Renal cortex interstitium (tissue), 11 donors: ENCODE measurements around the gene ZC3H12C. TPM values are rescaled to one million over a fixed set of nuclear protein-coding genes. Genes with fewer than 3 reads are reported as not detected.
A peak's percentile ranks its signal among the peaks of the same experiment; 100 is the strongest.

Experiments
- DNase-seq, 11 donors: peaks; one replicate each; pipeline ENCODE4 v3.0.0-alpha.2; 2013; ENCODE audit warnings: low read depth in 9 of 11, low spot score in 4 of 11; ENCODE audit errors: extremely low read depth in 1 of 11
- polyA plus RNA-seq, 3 donors: library from polyadenylated mRNA; unstranded; fragments of 120-200 nt; gene quantifications; one replicate each; pipeline ENCODE4 v1.2.1, GENCODE V29; 2013; ENCODE audit not compliant: insufficient read length in 3 of 3

The ZC3H12C gene
- polyA plus RNA-seq, 3 donors: 7.3 to 10.8 (median 8.1) TPM

DNA sequence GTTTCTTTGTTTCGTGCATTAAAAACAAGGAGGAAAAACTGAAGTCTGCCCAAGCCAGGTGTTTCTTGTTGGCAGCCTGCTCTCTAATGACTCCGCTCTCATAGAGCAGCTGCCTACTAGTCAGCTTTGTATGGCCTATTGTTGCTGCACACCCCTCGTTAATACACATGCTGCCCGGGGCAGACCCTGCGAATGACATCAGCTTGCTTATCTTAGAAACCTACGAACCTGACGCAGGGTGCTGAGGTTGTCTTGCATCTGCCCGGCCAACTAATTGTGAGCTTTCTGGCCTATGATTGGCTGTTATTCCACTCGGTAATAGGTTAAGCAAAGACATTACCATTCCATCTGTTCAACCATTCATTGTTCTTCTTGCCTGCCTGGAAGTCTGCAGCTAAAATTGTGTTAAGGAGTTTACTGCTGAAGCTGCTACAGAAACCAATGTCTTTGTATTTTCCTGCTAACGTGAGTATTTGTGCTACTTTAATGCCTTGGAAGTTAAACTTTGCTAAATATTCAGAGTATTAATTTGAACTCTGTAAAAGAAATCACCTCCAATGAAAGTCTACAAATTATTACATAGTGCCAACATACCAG lies 37.5 kb downstream of the ZC3H12C start:
- DNase-seq: peak in 6 of 11 donors; percentile 6 to 30 (median 8)

DNA sequence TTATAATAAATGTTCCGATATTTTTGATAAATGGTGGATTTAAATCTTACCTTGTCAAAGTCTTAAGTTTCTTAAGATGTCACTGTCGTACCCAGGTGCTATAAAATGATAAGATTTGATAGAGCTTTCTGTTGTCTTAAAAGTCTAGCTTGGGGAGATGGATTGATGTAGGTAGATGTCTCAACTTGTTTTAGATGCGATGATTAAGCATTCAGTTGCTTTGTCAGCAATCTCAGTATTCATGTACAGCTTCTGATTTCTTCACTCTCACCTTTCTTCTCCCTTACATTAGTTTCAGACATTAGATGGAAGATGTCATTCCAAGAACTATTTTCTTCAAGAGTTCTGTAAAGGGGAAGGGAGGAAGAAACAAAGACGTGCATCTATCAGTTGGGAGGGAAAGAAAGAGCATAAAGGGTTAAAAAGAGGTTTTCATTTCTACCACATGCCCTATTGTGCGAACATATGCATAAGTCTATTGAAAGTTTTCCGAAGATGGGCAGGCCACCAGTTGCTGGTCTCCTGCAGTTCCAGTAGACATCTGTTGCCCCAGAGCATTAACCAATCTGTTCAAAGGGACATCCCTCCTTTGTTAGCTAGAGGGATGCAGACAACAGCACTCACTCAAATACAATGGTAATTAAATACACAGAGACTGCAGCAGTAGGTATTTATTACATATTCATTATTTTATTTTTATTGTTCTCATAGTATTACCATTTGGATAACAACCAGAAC lies 38.4 kb downstream of the ZC3H12C start:
- DNase-seq: no peak

DNA sequence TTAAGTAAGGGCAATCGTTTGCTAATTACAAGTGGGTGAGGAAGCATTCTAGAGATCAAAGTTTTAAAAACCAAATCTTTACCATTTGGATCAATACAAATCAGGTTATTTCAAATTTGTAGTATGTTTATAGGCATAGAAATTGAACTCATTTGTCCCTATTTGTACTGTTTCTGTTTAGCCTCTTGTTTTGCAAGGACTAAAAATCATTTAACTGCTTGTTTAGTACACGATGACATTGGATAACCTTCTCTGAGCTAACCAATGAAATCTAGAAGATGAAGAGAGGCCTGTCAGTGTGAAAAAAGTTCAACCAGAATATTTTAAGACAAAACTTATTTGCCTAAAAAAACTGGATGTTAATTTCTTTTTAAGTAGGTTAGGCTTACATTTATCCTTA lies 40.0 kb downstream of the ZC3H12C start:
- DNase-seq: no peak

DNA sequence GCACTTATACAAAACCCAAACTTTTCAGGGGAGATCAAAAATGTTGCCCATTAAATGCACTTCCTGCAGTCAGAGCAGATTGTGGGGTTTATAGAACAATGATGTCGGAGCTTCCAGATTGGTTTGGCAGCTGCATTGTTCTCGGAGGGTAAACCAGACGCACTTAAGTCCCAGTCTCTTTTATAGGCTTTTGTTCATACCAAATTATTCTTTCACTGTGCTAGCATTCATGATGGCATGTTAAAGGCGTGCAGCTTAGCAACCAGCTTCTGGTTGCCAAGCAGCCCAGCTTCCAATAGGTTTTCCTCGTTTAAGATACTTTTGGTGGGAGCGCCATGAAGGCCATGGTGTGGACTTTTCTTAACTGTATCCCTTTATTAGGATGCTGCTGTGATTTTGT lies 40.9 kb downstream of the ZC3H12C start:
- no peak for DNase-seq

DNA sequence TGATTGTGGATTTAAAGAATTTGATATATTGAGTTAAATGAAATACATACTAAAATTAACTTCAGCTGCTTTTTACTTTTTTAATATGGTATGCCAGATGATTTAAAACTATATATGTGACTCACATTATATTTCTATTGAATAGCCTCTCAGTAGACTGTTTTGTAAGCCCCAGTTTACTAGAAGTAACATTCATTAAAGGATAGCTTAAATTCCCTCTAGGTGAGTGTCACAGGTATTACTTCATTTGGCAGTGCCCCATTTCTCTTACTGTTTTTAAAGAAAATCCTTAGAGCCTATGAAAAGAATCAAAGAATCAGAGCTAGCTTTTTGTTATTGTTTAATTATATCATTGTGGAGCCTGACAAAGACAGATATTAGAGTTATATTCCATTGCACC lies 48.6 kb downstream of the ZC3H12C start:
- no peak for DNase-seq

DNA sequence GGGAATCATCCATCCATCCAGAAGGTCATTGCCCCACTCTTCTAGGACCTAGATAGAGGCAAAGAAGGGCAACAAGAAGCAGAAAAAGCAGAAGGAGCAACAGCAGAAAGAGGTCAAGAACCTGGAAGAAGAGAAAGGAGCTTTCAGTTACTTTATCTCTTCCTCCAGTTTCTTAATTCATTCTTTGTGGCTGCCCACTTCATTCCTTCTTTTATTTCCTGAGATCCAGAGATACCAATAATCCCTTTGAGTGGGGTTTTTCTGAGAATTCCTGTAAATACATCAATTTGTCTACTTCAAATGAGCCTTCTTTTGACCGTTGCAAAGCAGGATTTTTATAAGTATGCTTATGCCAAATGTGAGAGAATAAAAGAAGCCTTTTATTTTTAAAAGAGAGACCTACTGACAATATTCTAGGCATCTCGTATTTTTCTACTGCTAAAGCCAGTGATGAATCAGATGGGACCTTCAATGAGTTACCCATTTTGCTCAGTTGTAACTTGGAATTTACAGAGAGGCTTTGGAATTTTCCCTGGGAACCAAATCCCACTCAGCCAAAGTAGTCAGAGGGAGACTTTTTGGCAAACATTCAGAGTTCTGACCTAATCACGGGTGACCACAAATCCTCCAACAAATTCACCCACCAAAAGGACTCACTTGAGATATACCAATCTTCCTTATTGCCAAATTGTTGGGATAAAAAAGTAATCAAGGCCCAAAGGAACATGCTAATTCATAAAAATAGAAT lies 54.9 kb downstream of the ZC3H12C start:
- no peak for DNase-seq

DNA sequence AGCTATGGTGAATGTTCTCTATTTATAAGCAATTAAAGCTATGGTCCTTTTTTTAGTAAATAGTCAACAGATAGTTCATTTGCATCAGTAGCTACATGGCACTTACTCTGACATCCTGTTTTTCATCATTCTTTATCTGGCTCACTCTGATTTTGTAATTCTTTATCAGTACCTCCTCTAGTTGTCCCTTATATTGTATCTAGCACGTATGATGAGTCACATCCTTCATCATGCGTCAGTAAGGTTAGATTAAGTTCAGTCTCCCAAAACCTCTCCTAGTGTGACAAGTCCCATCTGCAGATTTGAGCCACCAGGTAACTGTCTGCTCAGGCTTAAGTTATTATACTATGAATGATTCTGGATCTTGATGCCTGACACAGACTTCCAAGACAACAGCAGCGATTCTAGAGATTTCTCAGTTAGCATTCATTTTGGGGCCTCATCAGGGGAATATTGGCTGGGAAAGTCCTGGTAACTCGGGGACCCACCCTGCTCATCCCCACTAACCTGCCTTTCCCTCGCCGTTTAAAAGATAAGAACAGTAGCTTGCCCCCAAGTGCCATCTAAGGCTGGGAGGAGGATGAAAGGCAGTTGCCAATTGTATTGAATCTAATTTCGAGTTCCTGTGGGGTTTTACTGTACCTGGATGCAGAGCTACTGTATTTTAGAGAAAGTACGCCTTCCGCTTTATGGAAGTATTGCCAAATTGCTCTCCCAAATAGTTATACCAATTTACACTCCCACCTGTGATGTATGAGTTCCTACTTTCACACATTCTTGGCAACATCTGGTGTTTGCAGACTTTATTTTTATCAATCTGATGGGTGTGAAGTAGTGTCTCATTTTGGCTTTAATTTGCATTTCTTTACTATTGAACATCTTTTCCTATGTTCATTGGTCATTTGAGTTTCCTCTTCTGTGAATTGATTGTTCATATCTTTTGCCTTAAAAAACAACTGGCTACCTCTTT lies 55.9 kb downstream of the ZC3H12C start:
- DNase-seq: no peak

DNA sequence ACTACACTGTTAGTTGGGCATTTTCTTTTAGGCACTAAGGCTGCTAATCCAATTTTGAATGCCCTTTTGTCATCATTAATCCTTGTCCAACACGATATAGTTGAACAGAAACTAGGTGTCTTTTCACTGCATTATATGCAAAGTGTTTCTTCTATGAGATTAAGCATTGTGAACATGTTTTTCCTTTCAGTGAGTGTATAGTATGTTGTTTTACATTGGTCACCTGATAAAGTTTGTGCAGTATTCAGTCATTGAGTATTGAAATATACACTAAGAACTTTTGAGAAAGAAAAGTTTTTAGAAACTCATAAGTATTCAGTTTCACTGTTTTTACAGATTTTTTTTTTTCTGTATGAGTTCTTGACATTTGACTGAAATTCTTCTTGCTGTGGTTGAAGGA lies 59.0 kb downstream of the ZC3H12C start:
- no peak for DNase-seq

DNA sequence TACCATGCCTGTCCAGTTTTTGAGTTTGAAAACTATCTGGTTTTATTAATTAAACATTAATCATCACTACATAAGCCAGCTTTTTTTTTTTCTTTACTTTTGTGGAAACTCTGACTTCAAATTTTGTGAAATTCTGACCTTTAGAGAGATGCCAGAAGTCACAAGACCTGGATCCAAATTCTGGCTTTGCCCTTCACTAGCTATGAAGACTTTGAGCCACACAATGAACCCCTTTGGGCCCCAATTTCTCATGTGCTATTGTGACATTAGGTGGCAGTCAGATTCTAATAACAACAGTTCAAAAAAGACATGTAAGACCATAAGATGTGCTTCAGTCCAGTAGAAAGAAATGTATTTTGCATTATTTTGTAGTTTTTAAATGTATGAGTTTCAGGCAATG lies 60.3 kb downstream of the ZC3H12C start:
- DNase-seq: no peak

DNA sequence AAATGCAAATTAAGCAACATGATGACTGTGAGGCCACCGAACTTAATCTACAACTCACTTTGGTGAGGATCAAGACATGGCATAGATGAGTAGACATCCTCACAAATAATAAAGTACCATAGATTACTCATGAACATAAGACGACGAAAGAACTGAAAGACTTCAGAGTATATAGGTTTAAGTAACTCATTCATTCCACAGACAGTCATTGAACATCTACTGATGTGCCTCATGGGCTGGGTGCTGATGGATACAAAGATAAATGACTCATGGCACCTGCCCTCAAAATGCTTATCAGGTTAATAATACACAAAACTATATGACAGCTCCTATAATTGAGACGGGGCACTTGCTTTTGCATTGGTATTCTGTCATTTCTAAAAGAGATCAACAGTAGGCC lies 63.3 kb downstream of the ZC3H12C start:
- DNase-seq: no peak

DNA sequence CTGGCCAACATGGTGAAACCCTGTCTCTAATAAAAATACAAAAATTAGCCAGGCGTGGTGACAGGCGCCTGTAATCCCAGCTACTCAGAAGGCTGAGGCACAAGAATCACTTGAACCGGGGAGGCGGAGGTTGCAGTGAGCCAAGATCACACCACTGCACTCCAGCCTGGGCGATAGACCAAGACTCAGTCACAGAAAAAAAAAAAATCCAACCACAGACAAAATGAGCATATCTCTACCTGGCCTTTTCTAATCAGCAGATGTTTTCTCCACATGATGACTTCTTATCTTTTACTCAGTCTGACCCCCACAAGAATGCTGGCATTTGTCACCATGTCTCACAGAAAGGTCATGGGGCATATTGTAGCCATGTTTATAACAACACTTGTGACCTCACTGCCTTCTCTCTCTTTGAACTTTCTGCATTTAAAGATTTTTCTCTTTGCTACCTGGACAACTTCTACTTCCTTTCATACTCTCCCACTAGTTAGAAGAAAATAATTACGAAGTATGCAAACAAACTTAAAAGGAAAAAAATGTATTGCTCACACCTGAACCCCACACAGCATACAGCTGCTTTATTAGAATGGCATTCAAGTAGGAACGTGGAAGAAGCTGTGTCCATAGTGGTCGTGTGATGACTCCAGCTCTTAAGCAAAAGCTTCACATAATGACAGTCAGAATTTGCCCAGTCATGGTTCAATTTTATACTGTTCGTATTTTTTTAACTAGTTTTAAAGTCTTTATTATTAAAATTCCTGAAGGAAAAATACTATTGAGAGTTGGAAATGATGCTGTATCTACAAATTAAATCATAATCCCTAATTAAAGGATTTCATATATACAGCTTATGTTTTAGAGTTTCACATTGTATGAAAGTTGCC lies 65.4 kb downstream of the ZC3H12C start:
- no peak for DNase-seq

DNA sequence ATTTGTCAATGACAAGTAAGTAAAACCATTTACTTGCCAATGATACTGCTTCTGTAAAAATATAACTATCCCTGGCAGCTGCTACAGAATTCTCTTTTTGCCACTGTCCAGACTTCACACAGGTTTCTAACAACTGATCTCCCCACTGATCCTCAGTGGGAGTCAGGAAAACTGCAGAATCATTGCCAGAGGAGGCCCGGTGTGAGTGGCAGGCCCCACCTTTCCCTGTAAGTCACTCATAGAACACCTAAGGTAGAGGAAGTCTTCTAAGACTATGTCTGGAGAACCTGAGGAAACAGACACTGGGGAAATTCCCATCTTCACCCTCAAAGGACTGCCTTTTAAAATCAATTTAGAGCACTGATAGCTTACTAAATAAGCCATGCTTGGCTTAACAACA lies 66.3 kb downstream of the ZC3H12C start:
- no peak for DNase-seq

DNA sequence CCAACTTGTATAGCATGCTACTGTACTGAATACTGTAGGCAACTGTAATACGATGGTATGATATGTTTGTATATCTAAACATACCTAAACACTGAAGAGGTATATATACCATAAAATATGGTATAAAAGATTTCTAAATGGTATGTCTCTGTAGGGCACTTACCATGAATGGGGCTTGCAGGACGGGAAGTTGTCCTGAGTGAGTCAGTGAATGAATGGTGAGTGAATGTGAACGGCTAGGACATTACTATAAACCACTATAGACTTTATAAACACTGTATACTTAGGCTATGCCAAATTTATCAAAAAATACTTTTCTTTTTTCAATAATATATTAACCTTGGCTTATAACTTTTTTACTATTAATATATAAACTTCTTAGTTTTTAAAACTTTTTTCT lies 66.8 kb downstream of the ZC3H12C start:
- DNase-seq: no peak

DNA sequence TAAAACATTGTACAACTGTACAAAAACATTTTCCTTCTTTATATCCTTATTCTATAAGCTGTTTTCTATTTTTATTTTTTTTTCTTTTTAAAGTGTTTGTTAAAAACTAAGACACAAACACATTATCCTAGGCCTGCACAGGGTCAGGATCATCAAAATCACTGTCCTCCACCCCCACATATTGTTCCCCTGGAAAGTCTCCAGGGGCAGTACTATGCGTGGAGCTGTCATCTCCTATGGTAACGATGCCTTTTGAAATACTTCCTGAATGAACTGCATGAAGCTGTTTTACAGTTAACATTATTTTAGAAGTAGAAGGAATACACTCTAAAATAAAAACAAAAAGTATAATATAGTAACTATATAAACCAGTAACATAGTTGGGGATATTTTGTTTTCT lies 67.2 kb downstream of the ZC3H12C start:
- no peak for DNase-seq

DNA sequence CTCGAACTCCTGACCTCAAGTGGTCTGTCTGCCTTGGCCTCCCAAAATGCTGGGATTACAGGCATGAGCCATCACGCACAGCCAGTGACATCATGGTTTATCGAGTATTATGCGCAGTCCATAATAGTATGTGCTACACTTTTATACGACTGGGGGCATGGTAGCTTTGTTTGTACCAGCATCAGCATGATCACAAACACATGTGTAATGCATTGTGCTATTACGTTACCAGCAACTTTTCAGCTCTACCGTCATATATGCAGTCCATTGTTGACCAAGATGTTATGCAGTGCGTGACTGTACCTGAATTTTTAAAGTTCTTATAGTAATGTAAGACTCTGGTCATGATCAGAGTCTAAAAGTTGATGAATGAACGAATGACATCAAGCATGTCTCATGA lies 67.9 kb downstream of the ZC3H12C start:
- no peak for DNase-seq

DNA sequence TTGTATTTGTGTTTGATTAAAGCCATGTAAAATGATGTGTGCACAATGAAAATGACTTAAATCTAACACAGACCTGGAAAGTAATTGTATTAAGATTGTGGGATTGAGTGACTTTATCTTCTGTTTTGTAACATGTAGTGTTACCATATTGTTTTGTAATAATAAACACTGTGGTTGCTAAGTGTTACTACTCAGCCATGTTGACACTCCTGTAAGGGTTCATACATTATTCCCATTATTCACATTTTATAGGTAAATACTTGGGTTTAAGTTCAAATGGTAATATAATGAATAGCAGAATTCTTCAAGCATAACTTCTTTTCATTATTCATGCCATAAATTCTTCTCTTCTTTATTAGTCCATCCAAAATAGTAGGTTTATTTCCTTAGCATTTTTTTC lies 69.0 kb downstream of the ZC3H12C start:
- DNase-seq: no peak

DNA sequence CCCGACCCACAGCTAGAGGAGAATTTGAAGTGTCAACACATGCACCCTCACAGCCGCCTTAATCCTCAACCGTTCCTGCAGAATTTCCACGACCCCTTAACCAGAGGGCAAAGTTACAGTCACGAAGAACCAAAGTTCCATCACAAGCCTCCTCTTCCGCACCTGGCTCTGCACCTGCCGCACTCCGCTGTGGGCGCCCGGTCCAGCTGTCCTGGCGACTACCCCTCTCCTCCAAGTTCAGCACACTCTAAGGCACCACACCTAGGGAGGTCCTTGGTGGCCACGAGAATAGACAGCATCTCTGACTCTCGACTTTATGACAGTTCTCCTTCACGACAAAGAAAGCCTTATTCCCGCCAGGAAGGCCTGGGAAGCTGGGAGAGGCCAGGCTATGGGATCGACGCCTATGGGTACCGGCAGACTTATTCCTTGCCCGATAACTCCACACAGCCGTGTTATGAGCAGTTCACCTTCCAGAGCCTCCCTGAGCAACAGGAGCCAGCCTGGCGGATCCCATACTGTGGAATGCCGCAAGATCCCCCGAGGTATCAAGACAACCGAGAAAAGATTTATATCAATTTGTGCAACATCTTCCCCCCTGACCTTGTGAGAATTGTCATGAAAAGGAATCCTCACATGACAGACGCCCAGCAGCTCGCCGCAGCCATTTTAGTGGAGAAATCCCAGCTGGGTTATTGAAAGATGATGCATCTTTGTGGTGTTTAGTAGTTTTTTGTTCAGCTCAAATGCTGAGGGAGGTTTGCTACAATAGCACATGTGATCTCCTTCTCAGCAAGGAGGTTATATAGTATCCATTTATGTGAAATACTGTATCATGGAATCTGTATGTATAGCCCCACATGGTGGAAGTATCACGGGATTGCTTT lies 72.1 kb downstream of the ZC3H12C start:
- no peak for DNase-seq
